HepG2 (cell line): ENCODE data around the gene CNTN4. TPM values are rescaled to one million over a fixed set of nuclear protein-coding genes. Genes with fewer than 3 reads are reported as not detected.

Experiments used
- ATAC-seq: fragments of 200-7000 bp; cut with Tn5 transposase; 3 replicates; pipeline ENCODE4 v1.9.1; 2020; ENCODE audit warnings: mild to moderate bottlenecking, moderate library complexity
- BruUV-seq: library from RNA; stranded (reverse); fragments of 400-500 nt; replicated peaks from 2 replicates; lab custom pipeline; 2021; lab: Mats Ljungman, UMichigan
- CTCF ChIA-PET: fragments of 300-600 bp; formaldehyde crosslinking; extraction: SDS; loops from one replicate; lab custom pipeline; 2021; ENCODE audit warnings: low total read pairs, inconsistent platforms, low intra/inter-chr PET ratio; lab: Yijun Ruan, JAX
- POLR2A ChIA-PET: fragments of 350-600 bp; sonication (Branson Sonifier 250); formaldehyde crosslinking; loops from one replicate; lab custom pipeline; 2020; ENCODE audit warnings: antibody characterized with exemption, inconsistent platforms; lab: Yijun Ruan, JAX
- DNase-seq: peaks from one replicate; pipeline ENCODE4 v3.0.0-alpha.2; 2015; ENCODE audit warnings: low spot score
- FAIRE-seq: peaks from 3 replicates; lab custom pipeline; 2011; peaks lifted over from hg19 to GRCh38; lab: Jason Lieb, UNC
- H2AFZ ChIP-seq: one replicate; pipeline ENCODE4 v1.6.1; 2011; ENCODE audit warnings: low read length, inconsistent platforms
- H3K27ac ChIP-seq: fragments of 300-600 bp; 3 replicates; pipeline ENCODE4 v1.8.0; 2011; ENCODE audit warnings: mixed run types, mild to moderate bottlenecking, mixed read lengths, low read length, inconsistent platforms; ENCODE audit not compliant: insufficient read depth; ENCODE audit errors: extremely low read length
- H3K27me3 ChIP-seq, 2 experiments: fragments of 200-600 bp in 1 of 2; 2 replicates in 1 of 2; 3 replicates in 1 of 2; pipeline versions ENCODE4 v1.6.0 to v1.8.0; 2011; ENCODE audit warnings: low read length in 2 of 2, mild to moderate bottlenecking in 2 of 2, moderate library complexity in 2 of 2, inconsistent platforms in 1 of 2; ENCODE audit not compliant: insufficient read depth in 2 of 2, control insufficient read depth in 1 of 2
- H3K36me3 ChIP-seq, 2 experiments: fragments of 200-600 bp in 1 of 2; replicated peaks in 1 of 2; 2 replicates in 1 of 2; 3 replicates in 1 of 2; pipeline versions ENCODE4 v1.5.1 to v1.8.0; 2011; ENCODE audit warnings: low read length in 2 of 2, inconsistent platforms in 1 of 2; ENCODE audit not compliant: insufficient read depth in 2 of 2, control insufficient read depth in 1 of 2
- H3K4me1 ChIP-seq: 2 replicates; pipeline ENCODE4 v1.5.1; 2012; ENCODE audit warnings: low read length, inconsistent platforms; ENCODE audit not compliant: insufficient read depth
- H3K4me2 ChIP-seq: 2 replicates; pipeline ENCODE4 v1.6.0; 2011; ENCODE audit warnings: low read depth, low read length, inconsistent platforms
- H3K4me3 ChIP-seq, 3 experiments: fragments of 200-600 bp in 1 of 3; sonication (generic), shearing (Covaris generic) in 1 of 3; replicated peaks in 1 of 3; 2 replicates each; pipeline ENCODE4 v1.5.1; 2011 to 2016; ENCODE audit warnings: low read length in 3 of 3, inconsistent platforms in 2 of 3, low read depth in 2 of 3, mild to moderate bottlenecking in 2 of 3, control low read depth in 1 of 3, mixed read lengths in 1 of 3; ENCODE audit not compliant: insufficient read depth in 1 of 3
- H3K79me2 ChIP-seq: one replicate; pipeline ENCODE4 v1.6.1; 2011; ENCODE audit warnings: low read length, inconsistent platforms; ENCODE audit not compliant: insufficient read depth
- H3K9ac ChIP-seq: 2 replicates; pipeline ENCODE4 v1.6.0; 2011; ENCODE audit warnings: mild to moderate bottlenecking, low read depth, low read length, inconsistent platforms; ENCODE audit not compliant: insufficient read depth
- H3K9me3 ChIP-seq: 2 replicates; pipeline ENCODE4 v1.5.1; 2012; ENCODE audit warnings: mild to moderate bottlenecking, low read length
- H4K20me1 ChIP-seq: 2 replicates; pipeline ENCODE4 v1.6.0; 2011; ENCODE audit warnings: inconsistent platforms, mild to moderate bottlenecking, low read length, moderate library complexity; ENCODE audit not compliant: insufficient read depth
- HOMEZ ChIP-seq: IDR thresholded peaks from 2 replicates; pipeline ENCODE4 v1.6.1; 2016; ENCODE audit warnings: low read depth
- KDM3A ChIP-seq: IDR thresholded peaks from 2 replicates; pipeline ENCODE4 v1.6.1; 2018; ENCODE audit warnings: low read depth, missing compliant biosample characterization
- NBN ChIP-seq: fragments of 450-650 bp; conservative IDR thresholded peaks from 2 replicates; pipeline ENCODE4 v1.6.1; 2017
- SOX5 ChIP-seq: IDR thresholded peaks from 2 replicates; pipeline ENCODE4 v1.6.1; 2016; ENCODE audit warnings: borderline replicate concordance
- TEF ChIP-seq: sonication (generic); formaldehyde crosslinking; IDR thresholded peaks from 2 replicates; pipeline ENCODE4 v1.5.0; 2020; ENCODE audit warnings: missing genetic modification reagents
- TERF1 ChIP-seq: sonication (generic); formaldehyde crosslinking; IDR thresholded peaks from 2 replicates; pipeline ENCODE4 v1.8.0; 2022; ENCODE audit warnings: mild to moderate bottlenecking, missing genetic modification reagents, moderate library complexity
- ZNF329 ChIP-seq: sonication (generic); formaldehyde crosslinking; IDR thresholded peaks from 2 replicates; pipeline ENCODE4 v1.9.0; 2021; ENCODE audit warnings: low read depth, mild to moderate bottlenecking, missing genetic modification reagents
- ZNF562 ChIP-seq: sonication (generic); formaldehyde crosslinking; IDR thresholded peaks from 2 replicates; pipeline ENCODE4 v1.8.0; 2022; ENCODE audit warnings: missing genetic modification reagents, borderline replicate concordance
- ZNF678 ChIP-seq: sonication (generic); formaldehyde crosslinking; IDR thresholded peaks from 2 replicates; pipeline ENCODE4 v1.4.0; 2020; ENCODE audit warnings: mild to moderate bottlenecking, missing genetic modification reagents
- ZSCAN9 ChIP-seq: IDR thresholded peaks from 2 replicates; pipeline ENCODE4 v1.6.1; 2016; ENCODE audit warnings: borderline replicate concordance
- in situ Hi-C: cut with HindIII; loops from 2 replicates; pipeline ENCODE4 v1.10.0; 2017; ENCODE audit warnings: low pct_unique_long_range_greater_than_20kb; ENCODE audit not compliant: extremely low pct_ligation_motif_present
- intact Hi-C: fragments of 100-400 bp; cut with micrococcal nuclease; formaldehyde crosslinking; loops from one replicate; pipeline ENCODE4 v1.10.0; 2022; ENCODE audit not compliant: unreplicated experiment
- polyA plus RNA-seq, 8 experiments: library from polyadenylated mRNA; depleted of rRNA in 3 of 8; stranded (reverse) in 7 of 8; unstranded in 1 of 8; fragments of >200 nt; fragmentation: Illumina TruSeq in 4 of 8; extraction: Trizol in 4 of 8; gene quantifications; 2 replicates each; pipeline versions ENCODE4 v1.2.1 to v1.2.3, GENCODE V29; 2011 to 2016; ENCODE audit warnings: low read depth in 4 of 8, missing spikeins in 1 of 8, mixed read lengths in 1 of 8; ENCODE audit not compliant: insufficient read depth in 1 of 8
- total RNA-seq, 5 experiments: library from RNA; depleted of rRNA; stranded (reverse); fragments of >200 nt; fragmentation: Illumina TruSeq; extraction: Trizol; gene quantifications; 2 replicates each; pipeline ENCODE4 v1.2.3, GENCODE V29; 2016; ENCODE audit warnings: low read depth in 1 of 5
- TF ChIP-seq, protein P1 (sequence below): fragments of 450-650 bp; IDR thresholded peaks from 2 replicates; pipeline ENCODE4 v1.6.1; 2017

CNTN4 gene
- total and polyA plus RNA-seq, 2 of the 13 experiments (the other 11 are each of a cell fraction or from before 2014, with no cell fraction given) = 0.01 to 0.13 TPM

- Histone ChIP-seq H3K4me3 (no peak overlapping the region), H3K27ac (no peak overlapping the region), H3K4me2 (no peak overlapping the region), H3K9ac (no peak overlapping the region), H3K36me3 (no peaks in the 10 kb centered on the region), H3K4me1 (no peaks in the 10 kb centered on the region)
- CTCF ChIA-PET = no interaction called here
- DNase-seq = no peak
- no peak for TF ChIP-seq KDM3A (CRISPR knock-in tag)
- no peak for TF ChIP-seq TERF1 (CRISPR knock-in tag)
- TF ChIP-seq NBN = no peak
- no peak for TF ChIP-seq TEF (CRISPR knock-in tag)
- TF ChIP-seq ZSCAN9 (CRISPR knock-in tag) = no peak
- no peak for TF ChIP-seq SOX5
- TF ChIP-seq ZNF329 (CRISPR knock-in tag) = no peak
- TF ChIP-seq, protein P1, sequence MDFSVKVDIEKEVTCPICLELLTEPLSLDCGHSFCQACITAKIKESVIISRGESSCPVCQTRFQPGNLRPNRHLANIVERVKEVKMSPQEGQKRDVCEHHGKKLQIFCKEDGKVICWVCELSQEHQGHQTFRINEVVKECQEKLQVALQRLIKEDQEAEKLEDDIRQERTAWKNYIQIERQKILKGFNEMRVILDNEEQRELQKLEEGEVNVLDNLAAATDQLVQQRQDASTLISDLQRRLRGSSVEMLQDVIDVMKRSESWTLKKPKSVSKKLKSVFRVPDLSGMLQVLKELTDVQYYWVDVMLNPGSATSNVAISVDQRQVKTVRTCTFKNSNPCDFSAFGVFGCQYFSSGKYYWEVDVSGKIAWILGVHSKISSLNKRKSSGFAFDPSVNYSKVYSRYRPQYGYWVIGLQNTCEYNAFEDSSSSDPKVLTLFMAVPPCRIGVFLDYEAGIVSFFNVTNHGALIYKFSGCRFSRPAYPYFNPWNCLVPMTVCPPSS = no peak
- TF ChIP-seq ZNF562 (CRISPR knock-in tag) = no peak
- TF ChIP-seq HOMEZ (CRISPR knock-in tag) = no peak
- TF ChIP-seq ZNF678 = no peak
- TF ChIP-seq, all 625 proteins: peak for 0
- Histone ChIP-seq H3K79me2 (no peaks in the 10 kb centered on the region), H4K20me1 (no peaks in the 10 kb centered on the region), H3K27me3 (no peaks in the 10 kb centered on the region; a peak in 1 of 5 replicates), H3K9me3 (no peaks in the 10 kb centered on the region), H2AFZ (no peak overlapping the region)
- no TSS peak for BruUV-seq
- POLR2A ChIA-PET = no interaction called here
- in situ Hi-C loops (no loop called here), intact Hi-C loops (no loop called here)
- FAIRE-seq (no peak), ATAC-seq (no peak)
Measured at GRCh38 chr3:2849092-2849491, 750.4 kb downstream of the CNTN4 start.
